22Rv1 (cell line): ENCODE results near the gene DNMBP.

ENCODE experiments used
- ZFX ChIP-seq: fragments of 450-650 bp; IDR thresholded peaks from 2 replicates; pipeline ENCODE4 v1.6.1; 2017; ENCODE audit warnings: antibody characterized with exemption, borderline replicate concordance
- TF ChIP-seq, protein P1 (sequence below): fragments of 450-650 bp; IDR thresholded peaks from 2 replicates; pipeline ENCODE4 v1.5.1; 2017; ENCODE audit warnings: mild to moderate bottlenecking

DNA sequence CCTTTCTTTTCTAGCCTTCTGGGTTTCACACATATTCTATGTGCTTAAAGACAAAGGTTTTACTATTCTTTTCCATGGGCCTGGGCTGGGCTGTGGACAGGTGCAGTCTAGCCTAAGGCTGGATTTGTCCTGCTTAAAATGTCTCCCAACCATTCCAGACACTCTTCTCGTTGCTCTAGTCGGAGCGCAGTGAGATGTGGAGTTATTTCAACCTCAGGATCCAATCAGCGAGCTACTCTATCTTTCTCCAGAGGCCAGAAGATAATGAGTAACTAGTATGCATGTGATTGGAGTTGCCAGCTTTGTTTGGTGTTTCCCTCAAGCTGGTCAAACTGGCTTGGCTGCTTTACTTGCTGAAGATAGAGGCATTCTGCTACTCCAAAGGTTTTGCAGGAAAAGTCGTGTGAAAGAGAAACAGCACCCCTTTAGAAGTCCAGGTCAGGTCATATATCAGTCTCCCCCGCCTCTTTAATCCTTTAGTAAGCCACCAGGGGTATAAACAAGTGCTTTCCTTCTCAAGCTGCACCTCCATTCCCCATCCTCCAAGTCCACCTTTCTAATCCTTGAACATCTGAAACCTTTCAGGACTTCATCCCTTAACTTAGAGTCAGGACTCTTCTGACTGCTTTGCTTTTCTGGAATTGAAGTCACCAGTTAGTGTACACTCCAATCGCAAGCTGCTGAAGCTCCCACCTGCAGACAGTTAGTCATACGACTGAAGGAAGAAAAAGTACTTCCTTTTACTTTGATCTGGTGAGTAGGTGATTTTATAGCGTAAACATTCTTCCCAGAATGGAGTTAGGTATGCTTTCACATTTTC lies 78.8 kb downstream of the DNMBP start:
- TF ChIP-seq, protein P1, sequence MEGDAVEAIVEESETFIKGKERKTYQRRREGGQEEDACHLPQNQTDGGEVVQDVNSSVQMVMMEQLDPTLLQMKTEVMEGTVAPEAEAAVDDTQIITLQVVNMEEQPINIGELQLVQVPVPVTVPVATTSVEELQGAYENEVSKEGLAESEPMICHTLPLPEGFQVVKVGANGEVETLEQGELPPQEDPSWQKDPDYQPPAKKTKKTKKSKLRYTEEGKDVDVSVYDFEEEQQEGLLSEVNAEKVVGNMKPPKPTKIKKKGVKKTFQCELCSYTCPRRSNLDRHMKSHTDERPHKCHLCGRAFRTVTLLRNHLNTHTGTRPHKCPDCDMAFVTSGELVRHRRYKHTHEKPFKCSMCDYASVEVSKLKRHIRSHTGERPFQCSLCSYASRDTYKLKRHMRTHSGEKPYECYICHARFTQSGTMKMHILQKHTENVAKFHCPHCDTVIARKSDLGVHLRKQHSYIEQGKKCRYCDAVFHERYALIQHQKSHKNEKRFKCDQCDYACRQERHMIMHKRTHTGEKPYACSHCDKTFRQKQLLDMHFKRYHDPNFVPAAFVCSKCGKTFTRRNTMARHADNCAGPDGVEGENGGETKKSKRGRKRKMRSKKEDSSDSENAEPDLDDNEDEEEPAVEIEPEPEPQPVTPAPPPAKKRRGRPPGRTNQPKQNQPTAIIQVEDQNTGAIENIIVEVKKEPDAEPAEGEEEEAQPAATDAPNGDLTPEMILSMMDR, result no peak
- no peak for TF ChIP-seq ZFX
